GM12878 (cell line): ENCODE measurements around the gene COA1. TPM values are rescaled to one million over a fixed set of nuclear protein-coding genes. Genes with fewer than 3 reads are reported as not detected.

Experiments used
- ATAC-seq: fragments of 200-7000 bp; cut with Tn5 transposase; 3 replicates; pipeline ENCODE4 v1.9.1; 2020; ENCODE audit warnings: mild to moderate bottlenecking, moderate library complexity
- BruUV-seq: library from RNA; stranded (reverse); fragments of 400-500 nt; replicated peaks from 2 replicates; lab custom pipeline; 2021; lab: Mats Ljungman, UMichigan
- CTCF ChIA-PET: fragments of 300-600 bp; sonication (Branson Sonifier 250); formaldehyde crosslinking; extraction: SDS; loops from one replicate; lab custom pipeline; 2021; ENCODE audit warnings: inconsistent platforms; lab: Yijun Ruan, JAX
- POLR2A ChIA-PET: fragments of 350-600 bp; formaldehyde crosslinking; extraction: SDS; loops from one replicate; lab custom pipeline; 2021; ENCODE audit warnings: inconsistent platforms; lab: Charles Lee
- RAD21 ChIA-PET: fragments of 300-600 bp; sonication (Branson Sonifier 250); formaldehyde crosslinking; loops from one replicate; lab custom pipeline; 2023; ENCODE audit warnings: antibody characterized with exemption; ENCODE audit not compliant: unreplicated experiment; lab: Charles Lee
- SMC1A ChIA-PET: fragments of 300-600 bp; sonication (Branson Sonifier 250); formaldehyde crosslinking; loops from one replicate; lab custom pipeline; 2023; ENCODE audit not compliant: unreplicated experiment, uncharacterized antibody; lab: Charles Lee
- DNase-seq: peaks from one replicate; pipeline ENCODE4 v3.0.0-alpha.2; 2011; ENCODE audit warnings: low read depth, low spot score
- FAIRE-seq: peaks from 3 replicates; lab custom pipeline; 2011; peaks lifted over from hg19 to GRCh38; lab: Jason Lieb, UNC
- H2AFZ ChIP-seq: 2 replicates; pipeline ENCODE4 v1.6.0; 2011; ENCODE audit warnings: low read depth, low read length, control low read depth; ENCODE audit not compliant: control insufficient read depth
- H3K27ac ChIP-seq: 2 replicates; pipeline ENCODE4 v1.5.1; 2011; ENCODE audit warnings: control low read depth; ENCODE audit not compliant: control insufficient read depth, insufficient read depth
- H3K27me3 ChIP-seq, 2 experiments: replicated peaks in 1 of 2; 2 replicates each; pipeline versions ENCODE4 v1.6.0 to v1.6.1; 2011; ENCODE audit warnings: low read length in 1 of 2; ENCODE audit not compliant: control insufficient read depth in 2 of 2, insufficient read depth in 2 of 2
- H3K36me3 ChIP-seq, 2 experiments: 2 replicates each; pipeline ENCODE4 v1.5.1; 2011; ENCODE audit warnings: low read length in 1 of 2; ENCODE audit not compliant: control insufficient read depth in 2 of 2, insufficient read depth in 2 of 2
- H3K4me1 ChIP-seq: 2 replicates; pipeline ENCODE4 v1.6.1; 2011; ENCODE audit warnings: mild to moderate bottlenecking, low read length, moderate library complexity, mixed read lengths; ENCODE audit not compliant: control insufficient read depth, insufficient read depth
- H3K4me2 ChIP-seq: 2 replicates; pipeline ENCODE4 v1.6.0; 2011; ENCODE audit warnings: control low read depth; ENCODE audit not compliant: control insufficient read depth, insufficient read depth
- H3K4me3 ChIP-seq: fragments of 200-600 bp; sonication (generic); 2 replicates; pipeline ENCODE4 v1.5.1; 2016
- H3K79me2 ChIP-seq: 2 replicates; pipeline ENCODE4 v1.6.0; 2011; ENCODE audit warnings: low read length; ENCODE audit not compliant: control insufficient read depth, insufficient read depth
- H3K9ac ChIP-seq: 2 replicates; pipeline ENCODE4 v1.8.0; 2011; ENCODE audit warnings: low read length, control low read depth, mixed read lengths; ENCODE audit not compliant: control insufficient read depth, insufficient read depth
- H3K9me3 ChIP-seq: replicated peaks from 3 replicates; pipeline ENCODE4 v1.5.1; 2011; ENCODE audit warnings: mild to moderate bottlenecking, low read length; ENCODE audit not compliant: control insufficient read depth, insufficient read depth
- H4K20me1 ChIP-seq: 2 replicates; pipeline ENCODE4 v1.6.0; 2011; ENCODE audit not compliant: control insufficient read depth, insufficient read depth
- BRCA1 ChIP-seq: IDR thresholded peaks from 2 replicates; pipeline ENCODE4 v1.6.1; 2011; ENCODE audit warnings: low read depth, low read length, improper control_type of control experiment
- EP300 ChIP-seq, 2 experiments: fragments of 150-350 bp in 1 of 2; IDR thresholded peaks; 2 replicates each; pipeline ENCODE4 v1.6.1; 2011 to 2012; ENCODE audit warnings: low read depth in 2 of 2, low read length in 2 of 2, borderline replicate concordance in 1 of 2, improper control_type of control experiment in 1 of 2, inconsistent platforms in 1 of 2; ENCODE audit not compliant: control insufficient read depth in 1 of 2
- MXI1 ChIP-seq: fragments of 150-350 bp; IDR thresholded peaks from 2 replicates; pipeline ENCODE4 v1.6.1; 2011; ENCODE audit warnings: low read depth, mild to moderate bottlenecking, inconsistent platforms, low read length, improper control_type of control experiment
- RB1 ChIP-seq: fragments of 450-650 bp; formaldehyde crosslinking; IDR thresholded peaks from 2 replicates; pipeline ENCODE4 v1.6.1; 2017; ENCODE audit warnings: mild to moderate bottlenecking, borderline replicate concordance
- SUPT20H ChIP-seq: IDR thresholded peaks from 2 replicates; pipeline ENCODE4 v1.6.1; 2011; ENCODE audit warnings: low read depth, mild to moderate bottlenecking, low read length, moderate library complexity, borderline replicate concordance; ENCODE audit not compliant: control insufficient read depth
- ZSCAN29 ChIP-seq: fragments of 450-650 bp; IDR thresholded peaks from 2 replicates; pipeline ENCODE4 v1.6.1; 2017; ENCODE audit warnings: mild to moderate bottlenecking, moderate library complexity
- whole genome bisulfite sequencing: methylation state at CpG from one replicate; pipeline ENCODE4 v1.1.6; 2016; ENCODE audit warnings: low lambda C conversion rate; ENCODE audit not compliant: insufficient replicate concordance, insufficient coverage; ENCODE audit errors: missing lambda C conversion rate; 5-methylcytosine and 5-hydroxymethylcytosine counted together
- in situ Hi-C: fragments of 300-500 bp; cut with MboI; formaldehyde crosslinking; loops from 9 replicates; pipeline ENCODE4 v1.14.3; 2018; ENCODE audit warnings: mixed read lengths
- intact Hi-C: fragments of 100-400 bp; cut with micrococcal nuclease; formaldehyde crosslinking; loops from one replicate; pipeline ENCODE4 v1.14.2; 2022; ENCODE audit not compliant: unreplicated experiment
- polyA plus RNA-seq, 11 experiments: library from polyadenylated mRNA; depleted of rRNA in 4 of 11; unstranded in 6 of 11; stranded (reverse) in 5 of 11; fragments of >200 nt; fragmentation: Nextera tagmentation in 4 of 11; fragmentation: Illumina TruSeq in 1 of 11; extraction: Ambion mirVana in 4 of 11; extraction: Trizol in 1 of 11; gene quantifications; 1 replicate in 1 of 11; 2 replicates in 10 of 11; pipeline versions ENCODE4 v1.2.1 to v1.2.3, GENCODE V29; 2011 to 2016; ENCODE audit warnings: inconsistent platforms in 2 of 11, missing spikeins in 2 of 11, low read depth in 1 of 11
- total RNA-seq, 4 experiments: library from RNA; depleted of rRNA in 3 of 4; stranded (reverse); fragments of >200 nt in 3 of 4; fragmentation: Illumina TruSeq in 1 of 4; extraction: Trizol in 1 of 4; gene quantifications; 2 replicates each; pipeline versions ENCODE4 v1.2.1 to v1.2.3, GENCODE V29; 2013 to 2021

COA1 gene
- total and polyA plus RNA-seq, 10 of the 15 experiments (the other 5 are each of a cell fraction or from before 2014, with no cell fraction given): 83.1 to 258 (median 111) TPM

- Histone ChIP-seq H3K4me2 (no peak overlapping the region), H3K27me3 (no peaks in the 10 kb centered on the region), H3K9ac (no peak overlapping the region), H3K79me2 (peaks cover 81% of the 10 kb centered on the region), H3K27ac (no peak overlapping the region), H4K20me1 (no peaks in the 10 kb centered on the region), H3K36me3 (peaks cover 2 to 4% of the 10 kb centered on the region in 2 experiments; a peak in 2 of 4 replicates), H3K4me1 (peaks cover 16% of the 10 kb centered on the region), H3K9me3 (peaks cover 32% of the 10 kb centered on the region), H2AFZ (no peak overlapping the region), H3K4me3 (no peak overlapping the region)
- CTCF ChIA-PET: interaction anchor here (0.8 to 1.0 kb wide), 2 partner anchors 11 to 14 kb away, joined by 3 to 4 read pairs; no protein-coding TSS in a partner anchor
- TF ChIP-seq EP300 (IDR thresholded peaks at IDR 0.05; ENCODE audit: borderline replicate concordance in 1 of 2, control insufficient read depth in 1 of 2, low read depth in 2 of 2, low read length in 2 of 2): no peak
- TF ChIP-seq BRCA1: no peak
- TF ChIP-seq ZSCAN29: no peak
- TF ChIP-seq MXI1: no peak
- TF ChIP-seq RB1: no peak
- no peak for TF ChIP-seq SUPT20H
- RAD21 ChIA-PET: interaction anchor here (1.4 to 1.6 kb wide), 2 partner anchors 23 to 92 kb away, joined by 3 read pairs; partner anchors contain the start of gene STK17A
- WGBS: 70% methylated on average over 4 of the region's 4 CpGs
- ATAC-seq (no peak), FAIRE-seq (no peak), DNase-seq (no peak)
- POLR2A ChIA-PET: interaction anchor here (0.5 to 0.9 kb wide), 3 partner anchors 24 to 77 kb away, joined by 3 to 4 read pairs (median 4); no protein-coding TSS in a partner anchor
- no TSS peak for BruUV-seq
- in situ Hi-C loops (no loop called here), intact Hi-C loops (no loop called here)
- SMC1A ChIA-PET: interaction anchor here (1.2 to 1.5 kb wide), 4 partner anchors 11 to 25 kb away, joined by 3 to 7 read pairs (median 5); no protein-coding TSS in a partner anchor
Observed at GRCh38 chr7:43674559-43675436, 54.5 kb downstream of the COA1 start.
